Aorta (tissue), 5 donors: ENCODE results near the gene SLC22A4. TPM values are rescaled to one million over a fixed set of nuclear protein-coding genes. Genes with fewer than 3 reads are reported as not detected.

ENCODE experiments used
- ATAC-seq: fragments of 200-7000 bp; cut with Tn5 transposase; one replicate; pipeline ENCODE4 v1.9.1; 2022; ENCODE audit warnings: moderate library complexity; ENCODE audit not compliant: low FRiP score
- DNase-seq, 2 donors: peaks; one replicate each; pipeline ENCODE4 v3.0.0-alpha.2; 2020
- H3K27ac ChIP-seq, 2 donors: one replicate each; pipeline ENCODE4 v1.5.1; 2013; ENCODE audit warnings: low read length in 2 of 2, mild to moderate bottlenecking in 2 of 2, moderate library complexity in 2 of 2, control low read depth in 1 of 2, inconsistent platforms in 1 of 2, low read depth in 1 of 2
- H3K27me3 ChIP-seq, 2 donors: one replicate each; pipeline ENCODE4 v1.6.1; 2013; ENCODE audit warnings: control low read depth in 1 of 2, low read length in 1 of 2, mild to moderate bottlenecking in 1 of 2, moderate library complexity in 1 of 2; ENCODE audit not compliant: insufficient read depth in 2 of 2, control insufficient read depth in 1 of 2
- H3K36me3 ChIP-seq, 2 donors: one replicate each; pipeline ENCODE4 v1.6.1; 2013; ENCODE audit warnings: control low read depth in 1 of 2, low read length in 1 of 2, mild to moderate bottlenecking in 1 of 2; ENCODE audit not compliant: insufficient read depth in 2 of 2, control insufficient read depth in 1 of 2
- H3K4me1 ChIP-seq, 2 donors: one replicate each; pipeline ENCODE4 v1.6.1; 2013; ENCODE audit warnings: low read length in 2 of 2, control low read depth in 1 of 2, mild to moderate bottlenecking in 1 of 2, moderate library complexity in 1 of 2; ENCODE audit not compliant: insufficient read depth in 2 of 2, control insufficient read depth in 1 of 2
- H3K4me3 ChIP-seq, 2 donors: one replicate each; pipeline ENCODE4 v1.5.1; 2013; ENCODE audit warnings: low read length in 2 of 2, control low read depth in 1 of 2, mild to moderate bottlenecking in 1 of 2
- H3K9me3 ChIP-seq: one replicate; pipeline ENCODE4 v1.6.1; 2013; ENCODE audit warnings: mild to moderate bottlenecking, low read length; ENCODE audit not compliant: control insufficient read depth
- WGBS, 2 donors: extraction: QIAGEN DNeasy Blood & Tissue Kit; methylation state at CpG; one replicate each; pipeline ENCODE4 v1.1.7; 2013; 5-methylcytosine and 5-hydroxymethylcytosine counted together
- intact Hi-C, 2 donors: fragments of 100-400 bp; cut with DNase I; formaldehyde crosslinking; loops; one replicate each; pipeline versions ENCODE4 v1.14.2 to v1.15.0; 2022
- polyA plus RNA-seq, 2 donors: library from polyadenylated mRNA; stranded (reverse); fragments of 200-250 nt; gene quantifications; one replicate each; pipeline ENCODE4 v1.2.3, GENCODE V29; 2013
- total RNA-seq, 2 donors: library from RNA; stranded (reverse); fragmentation: NEBNext Ultra II Directional; extraction: Animal tissue kit (Norgen Biotek cat#: 25700); gene quantifications; one replicate each; pipeline ENCODE4 v1.2.1, GENCODE V29; 2021
- donor health status: healthy with polysubstance abuse.
- donor health status: Bipolar disorder and iron deficiency.
- donor health status: DM: no; HTN: no; CAD: no.
- donor health status: DM: no; HTN: no; CAD: no.
- donor health status: DM: yes; HTN: yes; CAD: no.

The SLC22A4 gene
- total and polyA plus RNA-seq, 4 donors, result 1.3 to 5.5 (median 3.1) TPM

DNA sequence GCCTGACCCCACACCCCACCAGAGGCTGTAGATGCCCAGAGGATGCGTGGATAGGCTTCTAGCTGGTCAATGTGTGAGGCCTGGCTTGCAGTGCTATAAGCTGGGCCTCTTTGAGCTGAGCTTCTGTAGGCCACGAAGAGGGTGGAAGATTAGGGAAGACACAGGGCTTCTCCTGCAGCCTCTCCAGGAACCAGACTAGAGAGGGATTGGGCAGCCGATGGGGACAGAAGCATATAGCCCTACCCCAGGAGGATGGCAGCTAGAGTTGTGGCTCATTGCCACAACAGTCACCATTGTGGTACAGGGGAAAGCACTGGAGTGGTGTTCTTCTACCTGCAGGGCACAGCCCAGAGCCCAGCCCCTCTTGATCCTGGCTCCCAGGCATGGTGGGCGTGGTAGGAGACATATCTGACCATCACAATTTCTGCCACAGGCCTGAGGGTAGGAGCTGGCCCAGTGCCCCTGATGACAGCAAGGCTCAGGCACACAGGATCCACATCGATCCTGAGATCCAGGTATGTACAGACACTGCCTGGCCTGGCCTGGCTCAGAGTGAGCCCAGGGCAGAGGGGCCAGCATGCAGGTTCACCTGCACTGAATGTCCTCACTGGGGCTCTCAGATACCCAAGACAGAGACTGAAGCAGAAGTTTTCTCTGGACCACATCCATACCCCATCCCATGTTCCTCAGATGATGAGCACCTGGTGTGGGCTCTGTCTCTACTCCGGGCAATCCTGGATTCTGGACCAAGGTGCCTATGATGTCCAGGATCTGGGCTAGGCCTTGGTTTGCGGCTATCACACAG, 28.0 kb upstream of the SLC22A4 start:
- Histone ChIP-seq H3K4me3 (no peak overlapping the region), H3K4me1 (no peaks in the 10 kb centered on the region), H3K27me3 (no peaks in the 10 kb centered on the region), H3K27ac (peak overlapping the region in 1 of 2 donors; percentile 78), H3K9me3 (no peaks in the 10 kb centered on the region), H3K36me3 (no peaks in the 10 kb centered on the region)
- intact Hi-C loops, result loop anchor here in 1 of 2 donors (10.0 kb wide), 1 partner anchor 229 kb away; the partner anchor contains the start of gene IRF1
- 72% methylated on average over 7 of the region's 7 CpGs for WGBS, 2 donors
- DNase-seq (peak; percentile 53 to 55), ATAC-seq (no peak)

DNA sequence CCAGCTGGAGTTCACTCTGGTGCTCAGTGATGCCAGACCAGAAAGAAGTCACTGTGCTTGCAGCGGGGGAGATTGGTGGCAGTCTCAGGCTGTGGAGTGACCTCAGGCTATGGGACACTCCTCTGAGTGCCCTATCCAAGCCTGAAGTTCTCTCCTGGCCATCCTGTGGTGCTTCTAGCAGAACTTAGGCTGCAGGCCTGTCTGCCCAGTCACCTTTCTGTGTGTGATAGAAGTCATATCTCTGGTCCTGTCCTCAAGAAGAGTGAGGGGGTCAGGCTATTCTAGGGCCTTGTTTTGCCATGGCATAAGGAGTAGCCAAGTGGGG, 27.4 kb upstream of the SLC22A4 start:
- H3K36me3 ChIP-seq, result no peaks in the 10 kb centered on the region
- WGBS, 2 donors, result 100% methylated on average over 1 of the region's 1 CpG
- peak in 1 of 2 donors; percentile 55 for DNase-seq
- no peaks in the 10 kb centered on the region for H3K27me3 ChIP-seq
- intact Hi-C loops, result loop anchor here in 1 of 2 donors (10.0 kb wide), 1 partner anchor 228 kb away; the partner anchor contains the start of gene IRF1
- H3K4me1 ChIP-seq, result no peaks in the 10 kb centered on the region
- no peak overlapping the region for H3K4me3 ChIP-seq
- H3K27ac ChIP-seq, result no peak overlapping the region
- H3K9me3 ChIP-seq, result no peaks in the 10 kb centered on the region
- no peak for ATAC-seq

GRCh38 chr5:132267166-132267739, 26.9 kb upstream of the SLC22A4 start:
- H3K27ac ChIP-seq, result no peak overlapping the region

DNA sequence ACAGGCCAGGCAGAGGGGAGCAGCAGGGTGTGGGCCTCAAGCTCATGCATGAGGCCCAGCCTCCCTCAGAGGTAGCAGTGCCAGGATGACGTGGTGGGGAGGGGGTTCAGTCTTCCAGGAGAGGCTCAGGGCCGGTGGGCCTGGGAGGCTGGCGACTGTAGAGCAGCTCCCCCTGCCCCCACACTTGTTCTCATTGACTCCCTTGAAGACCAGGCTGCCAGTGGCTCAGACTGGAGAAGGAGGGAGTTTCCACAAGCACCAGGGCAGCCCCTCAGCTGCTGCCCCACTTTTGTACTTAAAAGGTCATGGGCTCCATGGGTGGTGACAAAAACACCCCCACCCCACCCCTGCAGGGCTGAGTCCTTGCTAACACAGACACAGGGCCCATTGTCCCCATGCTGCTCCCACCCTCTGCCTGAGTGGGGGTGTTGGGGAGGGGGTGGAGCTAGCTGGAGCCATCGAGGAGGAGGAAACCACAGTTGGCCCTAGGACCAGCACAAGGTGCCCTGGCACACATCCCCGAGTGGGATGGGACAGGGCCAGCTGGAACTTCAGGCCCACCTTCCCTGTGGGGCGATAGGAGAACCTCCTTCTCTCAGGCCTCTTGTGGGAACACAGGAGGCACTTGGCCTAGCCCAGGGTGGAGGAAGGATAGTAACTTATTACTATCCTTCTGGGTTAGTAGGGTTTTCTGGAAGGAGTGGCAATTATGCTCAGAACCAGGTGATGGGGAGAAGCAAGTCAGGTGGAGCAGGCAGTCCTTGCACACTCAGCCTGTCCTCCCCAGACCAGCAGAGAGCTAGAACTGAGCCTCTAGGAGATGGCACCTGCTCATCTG, 26.0 kb upstream of the SLC22A4 start:
- intact Hi-C loops, result loop anchor here in 1 of 2 donors (10.0 kb wide), 1 partner anchor 227 kb away; the partner anchor contains the start of gene IRF1
- H3K36me3 ChIP-seq, result no peaks in the 10 kb centered on the region
- ATAC-seq (no peak), DNase-seq (peak in 1 of 2 donors; percentile 70)
- H3K4me3 ChIP-seq, result no peak overlapping the region
- 50 to 57% methylated on average over 6 of the region's 6 CpGs for WGBS, 2 donors
- H3K4me1 ChIP-seq, result no peaks in the 10 kb centered on the region
- H3K27me3 ChIP-seq, result no peaks in the 10 kb centered on the region
- no peaks in the 10 kb centered on the region for H3K9me3 ChIP-seq
- peak overlapping the region in 1 of 2 donors; percentile 12 for H3K27ac ChIP-seq

More at GRCh38 chr5:132267166-132267739, 26.9 kb upstream of the SLC22A4 start:
- DNase-seq, result peak in 1 of 2 donors; percentile 26
- ATAC-seq, result no peak
- H3K9me3 ChIP-seq, result no peaks in the 10 kb centered on the region
- intact Hi-C loops, result loop anchor here in 1 of 2 donors (10.0 kb wide), 1 partner anchor 228 kb away; the partner anchor contains the start of gene IRF1
- no peaks in the 10 kb centered on the region for H3K4me1 ChIP-seq
- H3K27me3 ChIP-seq, result no peaks in the 10 kb centered on the region
- no peak overlapping the region for H3K4me3 ChIP-seq
- H3K36me3 ChIP-seq, result no peaks in the 10 kb centered on the region

GRCh38 chr5:132268769-132269551, 25.2 kb upstream of the SLC22A4 start:
- no peak for ATAC-seq
- intact Hi-C loops, result loop anchor here in 1 of 2 donors (10.0 kb wide), 1 partner anchor 226 kb away; the partner anchor contains the start of gene IRF1
- DNase-seq, result peak; percentile 59 to 68
- H3K4me3 ChIP-seq, result no peak overlapping the region
- no peaks in the 10 kb centered on the region for H3K36me3 ChIP-seq
- no peaks in the 10 kb centered on the region for H3K4me1 ChIP-seq
- 68 to 72% methylated on average over 8 of the region's 8 CpGs for WGBS, 2 donors
- no peaks in the 10 kb centered on the region for H3K9me3 ChIP-seq
- no peaks in the 10 kb centered on the region for H3K27me3 ChIP-seq
- H3K27ac ChIP-seq, result no peak overlapping the region

DNA sequence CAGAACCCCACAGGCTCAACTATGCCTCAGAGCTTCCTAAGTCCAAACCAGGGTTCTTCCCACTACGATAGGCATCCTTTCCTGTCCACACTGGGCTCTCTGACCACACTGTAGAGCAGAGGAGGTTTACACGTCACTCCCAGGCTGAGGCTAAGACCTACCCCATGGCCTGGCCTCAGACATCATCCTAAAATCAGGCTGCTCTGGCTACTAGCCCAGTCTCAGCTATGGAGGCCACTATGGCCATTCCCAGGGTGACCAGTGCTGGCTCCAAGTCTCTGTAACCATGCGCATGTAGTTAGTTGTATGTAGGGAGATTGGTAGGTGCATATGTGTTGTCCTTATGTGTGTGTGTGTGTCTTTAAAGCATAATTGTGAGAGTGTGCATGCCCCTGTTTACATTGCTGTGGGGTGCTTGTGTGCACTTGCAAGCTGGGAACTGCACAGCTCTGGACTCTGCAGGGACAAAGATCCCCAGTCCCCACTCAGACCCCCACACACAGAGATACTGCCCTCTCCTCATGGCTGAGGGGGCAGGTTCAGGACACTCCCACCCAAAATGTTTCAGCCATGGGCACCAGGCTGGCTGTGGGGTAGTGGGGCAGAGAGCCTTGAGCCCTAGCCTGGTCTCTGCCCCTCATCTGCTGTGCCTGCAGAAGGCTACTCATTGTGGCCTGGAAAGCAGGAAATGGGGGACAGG, 24.4 kb upstream of the SLC22A4 start:
- H3K4me3 ChIP-seq, result no peak overlapping the region
- H3K36me3 ChIP-seq, result no peaks in the 10 kb centered on the region
- H3K4me1 ChIP-seq, result no peaks in the 10 kb centered on the region
- 86 to 89% methylated on average over 3 of the region's 3 CpGs for WGBS, 2 donors
- intact Hi-C loops, result loop anchor here (5.0 to 10.0 kb wide), 2 partner anchors 98 to 225 kb away; partner anchors contain the start of genes IRF1 (in 1 of the 2) and SLC22A5 (in 1 of the 2)
- H3K27ac ChIP-seq, result no peak overlapping the region
- H3K27me3 ChIP-seq, result no peaks in the 10 kb centered on the region
- no peaks in the 10 kb centered on the region for H3K9me3 ChIP-seq
- ATAC-seq, result no peak
- peak; percentile 24 to 39 for DNase-seq

DNA sequence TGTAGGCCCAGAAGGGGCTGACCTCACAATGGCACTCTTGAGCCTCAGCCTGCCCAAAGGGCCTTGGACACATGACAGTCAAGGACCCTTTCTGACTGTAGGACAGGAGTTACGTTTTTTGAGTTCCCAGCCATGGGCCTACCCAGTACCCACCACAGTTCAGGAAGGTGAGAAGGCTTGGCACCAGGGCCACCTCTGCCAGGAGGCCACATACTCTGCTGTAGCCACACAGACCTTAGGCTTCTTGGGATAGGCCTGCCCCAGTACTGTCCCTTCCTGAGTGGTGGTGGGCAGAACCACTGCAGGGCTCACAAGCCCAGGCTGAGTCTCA, 23.9 kb upstream of the SLC22A4 start:
- H3K4me1 ChIP-seq, result no peaks in the 10 kb centered on the region
- no peaks in the 10 kb centered on the region for H3K27me3 ChIP-seq
- ATAC-seq (no peak), DNase-seq (peak; percentile 24 to 50)
- H3K36me3 ChIP-seq, result no peaks in the 10 kb centered on the region
- H3K4me3 ChIP-seq, result no peak overlapping the region
- WGBS, 2 donors, result 70 to 100% methylated on average over 1 of the region's 1 CpG
- no peak overlapping the region for H3K27ac ChIP-seq
- no peaks in the 10 kb centered on the region for H3K9me3 ChIP-seq
- intact Hi-C loops, result loop anchor here in 1 of 2 donors (5.0 kb wide), 1 partner anchor 97 kb away; the partner anchor contains the start of gene SLC22A5
